HG03159 (cell line): Measurements from ENCODE around the gene NCF4.

ENCODE experiments used
- ATAC-seq: cut with Tn5 transposase; IDR thresholded peaks from one replicate; pipeline ENCODE4 v1.9.1; 2021; ENCODE audit warnings: mild to moderate bottlenecking, moderate library complexity; ENCODE audit not compliant: unreplicated experiment

NCF4 gene

GRCh38 chr22:36863979-36864378 is 3.2 kb downstream of the NCF4 start:
- no peak for ATAC-seq

DNA sequence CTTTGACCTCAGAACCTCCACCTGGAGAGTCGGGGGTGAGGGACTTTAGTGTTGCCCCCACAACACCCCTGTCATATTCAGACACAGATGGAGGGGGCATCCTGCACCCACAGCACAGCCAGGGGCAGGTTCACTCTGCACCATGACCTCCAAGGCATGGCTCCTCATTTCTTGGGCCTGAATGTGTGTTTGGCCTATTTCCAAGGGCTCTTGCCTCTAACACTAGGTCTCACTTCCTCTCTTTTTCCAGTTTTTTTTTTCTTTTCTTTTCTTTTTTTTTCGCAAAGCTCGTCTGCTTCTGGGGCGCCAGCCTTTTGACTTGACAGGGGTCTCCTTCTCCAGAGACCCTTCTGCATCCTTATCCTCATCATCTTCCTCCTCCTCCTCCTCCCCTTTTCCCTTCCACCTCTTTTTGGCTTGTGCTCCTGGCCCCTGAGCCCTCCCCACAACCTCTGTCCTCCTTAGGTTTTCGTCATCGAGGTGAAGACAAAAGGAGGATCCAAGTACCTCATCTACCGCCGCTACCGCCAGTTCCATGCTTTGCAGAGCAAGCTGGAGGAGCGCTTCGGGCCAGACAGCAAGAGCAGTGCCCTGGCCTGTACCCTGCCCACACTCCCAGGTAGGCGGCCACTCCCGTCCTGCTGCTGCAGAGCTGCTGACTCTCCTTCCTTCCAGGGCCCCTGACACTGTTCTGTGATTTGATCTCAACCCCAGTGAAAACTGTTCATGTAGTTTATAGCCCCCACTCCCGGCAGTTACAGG is 3.8 kb downstream of the NCF4 start:
- no peak for ATAC-seq

DNA sequence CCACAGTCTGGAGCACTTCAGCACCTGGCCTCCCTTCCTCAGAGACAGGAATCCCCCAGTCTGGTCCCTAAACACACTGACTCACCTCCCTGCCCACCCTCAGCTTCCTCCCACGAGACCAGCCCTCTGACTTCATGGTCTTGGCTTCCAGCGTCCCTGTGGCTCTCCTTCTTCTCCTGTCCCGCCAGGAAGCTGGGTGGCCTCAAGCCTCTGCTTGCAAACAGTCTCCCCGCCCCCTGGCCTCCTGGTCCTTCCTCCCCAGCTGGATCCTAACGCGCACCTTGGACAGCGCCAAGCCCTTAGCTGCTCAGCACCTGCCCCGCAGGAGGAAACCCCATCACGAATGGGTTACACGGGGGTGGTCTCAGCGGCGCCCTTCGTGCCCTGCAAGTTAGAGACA is 4.5 kb downstream of the NCF4 start:
- no peak for ATAC-seq

- no peak for ATAC-seq
Measured at GRCh38 chr22:36867695-36868094, 6.9 kb downstream of the NCF4 start.

- no peak for ATAC-seq
Measured at GRCh38 chr22:36868546-36869181, 7.9 kb downstream of the NCF4 start.

DNA sequence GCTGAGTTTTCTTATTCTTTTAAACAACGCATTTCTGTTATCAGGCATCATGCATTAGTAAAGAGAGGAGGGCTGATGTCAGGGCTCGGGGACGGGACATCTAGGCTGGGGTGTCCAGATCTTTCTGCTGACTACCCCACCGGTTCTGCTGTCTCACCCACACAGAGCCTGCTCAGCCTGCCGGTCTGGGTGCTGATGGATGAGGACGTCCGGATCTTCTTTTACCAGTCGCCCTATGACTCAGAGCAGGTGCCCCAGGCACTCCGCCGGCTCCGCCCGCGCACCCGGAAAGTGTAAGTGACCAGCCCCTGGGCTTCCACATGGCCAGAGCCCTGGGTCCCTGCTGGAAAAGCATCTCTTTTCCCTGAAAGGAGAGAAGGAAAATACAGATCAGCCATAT is 9.4 kb downstream of the NCF4 start:
- ATAC-seq = no peak

- no peak for ATAC-seq
Measured at GRCh38 chr22:36871669-36872081, 10.9 kb downstream of the NCF4 start.

- no peak for ATAC-seq
Measured at GRCh38 chr22:36872084-36872483, 11.3 kb downstream of the NCF4 start.

DNA sequence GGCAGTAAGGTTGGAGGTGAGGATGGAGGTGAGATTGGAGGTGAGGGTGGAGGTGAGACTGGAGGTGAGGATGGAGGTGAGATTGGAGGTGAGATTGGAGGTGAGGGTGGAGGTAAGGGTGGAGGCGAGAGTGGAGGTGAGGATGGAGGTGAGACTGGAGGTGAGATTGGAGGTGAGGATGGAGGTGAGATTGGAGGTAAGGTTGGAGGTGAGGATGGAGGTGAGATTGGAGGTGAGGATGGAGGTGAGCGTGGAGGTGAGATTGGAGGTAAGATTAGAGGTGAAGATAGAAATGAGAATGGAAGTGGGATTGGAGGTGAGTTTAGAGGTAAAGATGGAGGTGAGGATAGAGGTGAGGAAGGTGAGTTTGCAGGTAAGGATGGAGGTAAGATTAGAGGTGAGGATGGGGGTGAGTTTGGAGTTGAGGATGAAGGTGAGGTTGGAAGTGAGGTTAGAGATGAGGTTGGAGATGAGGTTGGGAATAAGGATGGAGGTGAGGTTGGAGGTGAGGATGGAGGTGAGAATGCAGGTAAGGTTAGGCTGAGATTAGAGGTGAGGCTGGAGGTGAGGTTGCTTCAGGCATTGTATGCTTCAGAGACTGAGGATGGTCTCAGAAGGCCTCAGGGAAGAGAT is 12.2 kb downstream of the NCF4 start:
- ATAC-seq = no peak

DNA sequence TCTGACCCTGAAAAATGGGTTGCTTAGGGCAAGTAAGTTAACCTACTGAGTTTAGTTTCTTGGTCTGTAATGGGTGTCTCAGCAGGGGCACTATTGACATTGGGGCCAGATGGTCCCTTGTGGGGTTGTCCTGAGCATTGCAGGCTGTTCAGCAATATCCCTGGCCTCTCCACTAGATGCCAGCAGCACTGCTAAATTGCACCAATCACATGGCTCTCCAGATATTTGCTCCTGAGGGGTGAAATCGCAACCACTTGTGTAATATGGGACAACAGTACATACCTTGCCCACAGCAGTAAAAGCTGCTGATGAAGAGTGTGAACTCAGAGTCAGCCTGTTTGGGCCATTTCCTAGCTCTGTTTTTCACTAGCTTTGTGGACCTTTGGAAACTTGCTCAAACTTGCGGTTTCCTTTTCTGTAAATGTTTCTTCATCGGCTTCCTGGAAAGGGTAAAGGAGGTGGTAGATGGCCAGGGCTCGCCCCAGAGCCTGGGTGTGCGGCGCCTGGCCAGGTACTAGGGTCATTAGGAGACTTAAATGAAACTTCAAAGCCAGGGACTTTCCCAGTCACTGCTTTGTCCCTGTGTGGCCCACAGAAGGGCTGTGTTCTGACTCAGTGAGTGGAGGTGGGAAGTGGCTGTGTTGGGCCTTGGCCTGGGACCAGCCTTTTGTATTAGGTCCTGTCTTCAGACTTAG is 13.0 kb downstream of the NCF4 start:
- ATAC-seq = peak; percentile 75

DNA sequence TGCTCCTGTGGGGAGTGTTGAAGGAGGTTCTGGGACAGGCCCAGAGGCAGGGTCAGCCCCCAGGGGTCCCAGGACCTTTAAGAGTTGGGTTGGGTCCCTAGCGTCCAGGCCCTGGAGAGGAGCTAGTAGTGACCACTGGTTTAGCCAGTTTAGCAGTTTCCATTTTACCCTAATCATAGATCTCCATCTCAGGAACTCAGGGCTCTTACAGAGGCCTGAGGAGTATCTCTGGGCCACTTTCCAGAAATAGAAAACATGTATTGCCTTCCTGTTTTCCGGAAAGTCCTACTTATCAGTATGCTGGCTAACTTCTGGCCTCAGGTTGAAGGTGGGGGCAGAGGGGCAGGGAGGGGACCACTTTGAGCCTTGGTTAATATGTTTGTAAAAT is 13.5 kb downstream of the NCF4 start:
- no peak for ATAC-seq

GRCh38 chr22:36874736-36875135 is 13.9 kb downstream of the NCF4 start:
- ATAC-seq = no peak

DNA sequence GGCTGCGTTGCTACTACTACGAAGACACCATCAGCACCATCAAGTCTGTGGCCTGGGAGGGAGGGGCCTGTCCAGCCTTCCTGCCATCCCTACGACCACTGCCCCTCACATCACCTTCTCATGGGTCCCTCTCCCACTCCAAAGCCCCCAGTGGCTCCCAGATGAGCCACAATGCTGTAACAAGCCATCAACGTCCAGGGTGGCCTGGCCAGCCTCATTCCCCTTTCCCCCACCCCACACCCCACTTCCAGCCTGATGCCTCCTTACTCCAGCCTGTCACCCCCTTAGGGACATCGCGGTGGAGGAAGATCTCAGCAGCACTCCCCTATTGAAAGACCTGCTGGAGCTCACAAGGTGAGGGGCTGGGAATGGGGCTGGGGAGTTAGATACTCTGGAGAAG is 14.9 kb downstream of the NCF4 start:
- no peak for ATAC-seq

- ATAC-seq = no peak
Measured at GRCh38 chr22:36879775-36880174, 19.0 kb downstream of the NCF4 start.

- no peak for ATAC-seq
Measured at GRCh38 chr22:36881504-36882245, 20.9 kb downstream of the NCF4 start.

- no peak for ATAC-seq
Measured at GRCh38 chr22:36884349-36885158, 23.7 kb downstream of the NCF4 start.

GRCh38 chr22:36885474-36885873 is 24.7 kb downstream of the NCF4 start:
- no peak for ATAC-seq

DNA sequence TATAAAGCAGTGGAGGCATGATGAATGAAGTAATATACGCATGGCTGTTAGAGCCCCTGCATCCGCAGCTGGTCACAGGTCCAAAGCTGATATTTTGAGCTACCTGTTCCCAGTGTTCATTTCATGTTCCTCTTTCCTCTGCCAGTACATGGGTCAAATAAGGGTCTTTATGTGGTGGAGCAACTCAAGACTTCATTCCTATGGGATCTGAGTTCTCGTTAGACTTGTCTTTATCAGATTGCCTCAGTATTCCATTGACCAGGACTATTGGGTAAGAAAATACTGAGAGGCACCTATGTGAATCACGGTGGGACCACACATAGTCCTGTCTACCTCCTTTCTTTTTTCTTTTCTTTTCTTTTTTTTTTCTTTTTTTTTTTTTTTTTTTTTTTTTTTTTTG is 25.2 kb downstream of the NCF4 start:
- ATAC-seq = no peak

- ATAC-seq = no peak
Measured at GRCh38 chr22:36887162-36887561, 26.4 kb downstream of the NCF4 start.

DNA sequence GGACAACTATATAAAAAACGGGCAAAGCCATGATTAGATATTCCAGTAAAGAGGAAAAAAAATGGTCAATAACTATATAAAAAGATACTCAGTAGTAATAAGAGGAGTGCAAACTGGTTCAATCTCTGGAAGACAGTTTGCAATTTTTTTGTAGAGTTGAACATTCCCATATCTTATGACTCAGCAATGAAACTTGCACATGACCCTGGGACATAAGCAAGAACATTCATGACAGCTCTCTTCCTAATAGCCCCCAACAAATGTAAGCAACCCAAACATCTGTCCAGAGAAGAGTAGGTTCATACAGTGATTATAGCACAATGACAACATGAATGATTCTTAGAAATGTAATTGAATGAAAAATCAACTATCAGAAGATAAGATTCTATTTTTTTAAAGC is 30.8 kb downstream of the NCF4 start:
- no peak for ATAC-seq
